ENCODE measurements around the gene RYR2. TPM values are rescaled to one million over a fixed set of nuclear protein-coding genes. Genes with fewer than 3 reads are reported as not detected.

The RYR2 gene
- polyA plus RNA-seq, 1 of the 3 experiments (the other 2 are of a cell fraction), result under 0.01 TPM

DNA sequence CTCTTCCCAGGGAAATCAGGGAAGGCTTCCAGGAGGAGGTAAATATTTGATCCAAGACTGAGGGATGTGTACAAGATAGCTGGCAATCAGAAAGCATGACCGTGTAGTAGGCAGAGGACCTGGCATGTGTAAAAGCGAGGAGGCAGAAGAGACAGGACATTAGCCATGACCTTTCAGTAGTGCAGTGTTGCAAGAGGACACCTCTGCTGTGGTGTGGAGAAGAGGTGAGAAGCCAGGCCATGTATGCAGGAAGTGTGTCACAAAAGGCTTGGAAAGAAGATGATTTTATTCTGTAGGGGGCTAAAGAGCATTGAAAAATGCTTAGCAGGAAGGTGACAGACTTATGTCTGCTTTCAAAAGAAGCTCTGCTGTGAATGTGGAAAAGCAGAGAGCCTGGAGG is 467.8 kb downstream of the RYR2 start:
- no peak overlapping the region for H2AFZ ChIP-seq (ENCODE audit: low read depth)
- no peaks in the 10 kb centered on the region for H3K27me3 ChIP-seq (ENCODE audit: insufficient read depth)
- no peak overlapping the region for H3K9ac ChIP-seq
- 39% methylated on average over 2 of the region's 2 CpGs for WGBS (ENCODE audit: low lambda C conversion rate)
- H4K20me1 ChIP-seq (ENCODE audit: insufficient read depth), result no peaks in the 10 kb centered on the region
- H3F3A ChIP-seq (replicated peaks; ENCODE audit: insufficient read depth), result no peaks in the 10 kb centered on the region
- H3K4me2 ChIP-seq, result no peak overlapping the region
- no peak for DNase-seq
- CTCF ChIA-PET, result no interaction called here
- H3K9me3 ChIP-seq, result peaks cover 6% of the 10 kb centered on the region; the same call in 1 of the 2 replicates
- H3K4me1 ChIP-seq (ENCODE audit: control insufficient read depth in 1 of 2, insufficient read depth in 2 of 2, low read depth in 1 of 2, low read length in 1 of 2), result no peaks in the 10 kb centered on the region; a peak in 1 of 4 replicates
- H3K27ac ChIP-seq (ENCODE audit: low read depth in 2 of 2, low read length in 1 of 2), result no peak overlapping the region
- no peaks in the 10 kb centered on the region for H3K36me3 ChIP-seq (replicated peaks in 1 of 2; ENCODE audit: control insufficient read depth in 1 of 2, insufficient read depth in 2 of 2, low read length in 1 of 2)
- no peak overlapping the region for H3K4me3 ChIP-seq (ENCODE audit: low read depth in 2 of 2, low read length in 1 of 2)
- no peaks in the 10 kb centered on the region for H3K9me2 ChIP-seq
- TF ChIP-seq YY1 (IDR thresholded peaks at IDR 0.05; ENCODE audit: low read depth) (no peak), RXRA (IDR thresholded peaks at IDR 0.05; ENCODE audit: borderline replicate concordance, low read depth) (no peak), NRF1 (IDR thresholded peaks at IDR 0.05; ENCODE audit: low read depth, low read length) (no peak), GATA2 (CRISPR knock-in tag; IDR thresholded peaks at IDR 0.05) (no peak), FOSL2 (IDR thresholded peaks at IDR 0.05; ENCODE audit: borderline replicate concordance, low read depth) (no peak), NFIC (IDR thresholded peaks at IDR 0.05; ENCODE audit: borderline replicate concordance) (no peak), PBX3 (IDR thresholded peaks at IDR 0.05) (no peak), MAX (IDR thresholded peaks at IDR 0.05; ENCODE audit: low read depth) (no peak), TAF1 (IDR thresholded peaks at IDR 0.05; ENCODE audit: borderline replicate concordance, low read depth, low read length) (no peak), TEAD4 (IDR thresholded peaks at IDR 0.05; ENCODE audit: borderline replicate concordance, insufficient read depth) (no peak), RCOR1 (IDR thresholded peaks at IDR 0.05; ENCODE audit: low read length) (no peak), RFX5 (IDR thresholded peaks at IDR 0.05; ENCODE audit: low read length) (no peak), SMC3 (IDR thresholded peaks at IDR 0.05; ENCODE audit: low read depth, low read length) (no peak)
- no peaks in the 10 kb centered on the region for H3K79me2 ChIP-seq (ENCODE audit: insufficient read depth)
- POLR2A ChIA-PET, result no interaction called here

- Histone ChIP-seq H3K4me1 (ENCODE audit: control insufficient read depth in 1 of 2, insufficient read depth in 2 of 2, low read depth in 1 of 2, low read length in 1 of 2) (peaks cover 0 to 3% of the 10 kb centered on the region in 2 experiments; a peak in 2 of 4 replicates), H3K36me3 (replicated peaks in 1 of 2; ENCODE audit: control insufficient read depth in 1 of 2, insufficient read depth in 2 of 2, low read length in 1 of 2) (no peaks in the 10 kb centered on the region), H3F3A (replicated peaks; ENCODE audit: insufficient read depth) (no peaks in the 10 kb centered on the region), H3K9me3 (peaks cover 1% of the 10 kb centered on the region; the same call in 1 of the 2 replicates), H2AFZ (ENCODE audit: low read depth) (no peak overlapping the region), H3K79me2 (ENCODE audit: insufficient read depth) (no peaks in the 10 kb centered on the region), H3K9ac (no peak overlapping the region), H3K4me2 (no peak overlapping the region), H3K9me2 (no peaks in the 10 kb centered on the region), H3K27ac (ENCODE audit: low read depth in 2 of 2, low read length in 1 of 2) (no peak overlapping the region), H4K20me1 (ENCODE audit: insufficient read depth) (no peaks in the 10 kb centered on the region), H3K4me3 (ENCODE audit: low read depth in 2 of 2, low read length in 1 of 2) (no peak overlapping the region), H3K27me3 (ENCODE audit: insufficient read depth) (no peaks in the 10 kb centered on the region)
- ChIA-PET CTCF (interaction anchor here (0.7 kb wide), 1 partner anchor 535 kb away, joined by 3 read pairs; no protein-coding TSS in a partner anchor), POLR2A (interaction anchor here (1.3 kb wide), 1 partner anchor 17 kb away, joined by 3 read pairs; no protein-coding TSS in a partner anchor)
- no peak for DNase-seq
- WGBS (ENCODE audit: low lambda C conversion rate), result 33% methylated on average over 3 of the region's 3 CpGs
- TF ChIP-seq NFIC (IDR thresholded peaks at IDR 0.05; ENCODE audit: borderline replicate concordance) (no peak), TAF1 (IDR thresholded peaks at IDR 0.05; ENCODE audit: borderline replicate concordance, low read depth, low read length) (no peak), CHD2 (IDR thresholded peaks at IDR 0.05; ENCODE audit: low read length, partially characterized antibody) (no peak), MEF2A (IDR thresholded peaks at IDR 0.05; ENCODE audit: borderline replicate concordance, low read depth) (no peak), TCF12 (IDR thresholded peaks at IDR 0.05) (no peak), FOXM1 (IDR thresholded peaks at IDR 0.05; ENCODE audit: low read depth) (no peak), EZH2phosphoT487 (IDR thresholded peaks at IDR 0.05; ENCODE audit: borderline replicate concordance, low read depth) (no peak), RCOR1 (IDR thresholded peaks at IDR 0.05; ENCODE audit: low read length) (no peak), FOSL2 (IDR thresholded peaks at IDR 0.05; ENCODE audit: borderline replicate concordance, low read depth) (no peak)
- TF ChIP-seq, protein P1, sequence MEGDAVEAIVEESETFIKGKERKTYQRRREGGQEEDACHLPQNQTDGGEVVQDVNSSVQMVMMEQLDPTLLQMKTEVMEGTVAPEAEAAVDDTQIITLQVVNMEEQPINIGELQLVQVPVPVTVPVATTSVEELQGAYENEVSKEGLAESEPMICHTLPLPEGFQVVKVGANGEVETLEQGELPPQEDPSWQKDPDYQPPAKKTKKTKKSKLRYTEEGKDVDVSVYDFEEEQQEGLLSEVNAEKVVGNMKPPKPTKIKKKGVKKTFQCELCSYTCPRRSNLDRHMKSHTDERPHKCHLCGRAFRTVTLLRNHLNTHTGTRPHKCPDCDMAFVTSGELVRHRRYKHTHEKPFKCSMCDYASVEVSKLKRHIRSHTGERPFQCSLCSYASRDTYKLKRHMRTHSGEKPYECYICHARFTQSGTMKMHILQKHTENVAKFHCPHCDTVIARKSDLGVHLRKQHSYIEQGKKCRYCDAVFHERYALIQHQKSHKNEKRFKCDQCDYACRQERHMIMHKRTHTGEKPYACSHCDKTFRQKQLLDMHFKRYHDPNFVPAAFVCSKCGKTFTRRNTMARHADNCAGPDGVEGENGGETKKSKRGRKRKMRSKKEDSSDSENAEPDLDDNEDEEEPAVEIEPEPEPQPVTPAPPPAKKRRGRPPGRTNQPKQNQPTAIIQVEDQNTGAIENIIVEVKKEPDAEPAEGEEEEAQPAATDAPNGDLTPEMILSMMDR (IDR thresholded peaks at IDR 0.05), result no peak
- TF ChIP-seq, protein P2, sequence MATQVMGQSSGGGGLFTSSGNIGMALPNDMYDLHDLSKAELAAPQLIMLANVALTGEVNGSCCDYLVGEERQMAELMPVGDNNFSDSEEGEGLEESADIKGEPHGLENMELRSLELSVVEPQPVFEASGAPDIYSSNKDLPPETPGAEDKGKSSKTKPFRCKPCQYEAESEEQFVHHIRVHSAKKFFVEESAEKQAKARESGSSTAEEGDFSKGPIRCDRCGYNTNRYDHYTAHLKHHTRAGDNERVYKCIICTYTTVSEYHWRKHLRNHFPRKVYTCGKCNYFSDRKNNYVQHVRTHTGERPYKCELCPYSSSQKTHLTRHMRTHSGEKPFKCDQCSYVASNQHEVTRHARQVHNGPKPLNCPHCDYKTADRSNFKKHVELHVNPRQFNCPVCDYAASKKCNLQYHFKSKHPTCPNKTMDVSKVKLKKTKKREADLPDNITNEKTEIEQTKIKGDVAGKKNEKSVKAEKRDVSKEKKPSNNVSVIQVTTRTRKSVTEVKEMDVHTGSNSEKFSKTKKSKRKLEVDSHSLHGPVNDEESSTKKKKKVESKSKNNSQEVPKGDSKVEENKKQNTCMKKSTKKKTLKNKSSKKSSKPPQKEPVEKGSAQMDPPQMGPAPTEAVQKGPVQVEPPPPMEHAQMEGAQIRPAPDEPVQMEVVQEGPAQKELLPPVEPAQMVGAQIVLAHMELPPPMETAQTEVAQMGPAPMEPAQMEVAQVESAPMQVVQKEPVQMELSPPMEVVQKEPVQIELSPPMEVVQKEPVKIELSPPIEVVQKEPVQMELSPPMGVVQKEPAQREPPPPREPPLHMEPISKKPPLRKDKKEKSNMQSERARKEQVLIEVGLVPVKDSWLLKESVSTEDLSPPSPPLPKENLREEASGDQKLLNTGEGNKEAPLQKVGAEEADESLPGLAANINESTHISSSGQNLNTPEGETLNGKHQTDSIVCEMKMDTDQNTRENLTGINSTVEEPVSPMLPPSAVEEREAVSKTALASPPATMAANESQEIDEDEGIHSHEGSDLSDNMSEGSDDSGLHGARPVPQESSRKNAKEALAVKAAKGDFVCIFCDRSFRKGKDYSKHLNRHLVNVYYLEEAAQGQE (IDR thresholded peaks at IDR 0.05; ENCODE audit: low read depth, low read length), result no peak
Measured at GRCh38 chr1:237525102-237525501, 483.1 kb downstream of the RYR2 start.

All from SK-N-SH (cell line).